K562 (cell line): ENCODE measurements around the gene PIP5KL1. TPM values are rescaled to one million over a fixed set of nuclear protein-coding genes. Genes with fewer than 3 reads are reported as not detected.
A peak's percentile ranks its signal among the peaks of the same experiment; 100 is the strongest.

Experiments used
- HSF4 ChIP-seq: fragments of 250-450 bp; sonication (Bioruptor Pico); IDR thresholded peaks from 2 replicates; pipeline ENCODE4 v2.1.2; 2022; ENCODE audit warnings: mild to moderate bottlenecking, moderate library complexity, borderline replicate concordance
- MBD2 ChIP-seq: sonication (generic); IDR thresholded peaks from 2 replicates; pipeline ENCODE4 v1.6.1; 2016; ENCODE audit warnings: low read depth, borderline replicate concordance
- MED1 ChIP-seq: sonication (generic); formaldehyde crosslinking; IDR thresholded peaks from 2 replicates; pipeline ENCODE4 v1.8.1; 2023; ENCODE audit warnings: missing genetic modification reagents, borderline replicate concordance
- MYNN ChIP-seq, 2 experiments: sonication (generic); formaldehyde crosslinking in 1 of 2; IDR thresholded peaks; 2 replicates each; pipeline versions ENCODE4 v1.5.0 to v1.6.1; 2016 to 2020; ENCODE audit warnings: antibody characterized with exemption in 1 of 2, missing genetic modification reagents in 1 of 2
- NFE2 ChIP-seq: IDR thresholded peaks from 2 replicates; pipeline ENCODE4 v1.6.1; 2014; ENCODE audit warnings: antibody characterized with exemption, low read depth
- NR3C1 ChIP-seq: sonication (generic); formaldehyde crosslinking; IDR thresholded peaks from 2 replicates; pipeline ENCODE4 v1.8.1; 2022; ENCODE audit warnings: missing genetic modification reagents
- TGIF2 ChIP-seq: sonication (generic); formaldehyde crosslinking; IDR thresholded peaks from 2 replicates; pipeline ENCODE4 v1.8.1; 2022; ENCODE audit warnings: mild to moderate bottlenecking, missing genetic modification reagents, moderate library complexity
- ZNF224 ChIP-seq: sonication (generic); formaldehyde crosslinking; IDR thresholded peaks from 2 replicates; pipeline ENCODE4 v1.8.0; 2022; ENCODE audit warnings: mild to moderate bottlenecking, missing genetic modification reagents
- ZNF766 ChIP-seq: fragments of 200-800 bp; sonication (Bioruptor generic); conservative IDR thresholded peaks from 2 replicates; pipeline ENCODE4 v1.6.1; 2016; ENCODE audit warnings: missing genetic modification characterization, missing compliant biosample characterization
- polyA plus RNA-seq, 8 experiments: library from polyadenylated mRNA; depleted of rRNA in 4 of 8; stranded (reverse) in 5 of 8; unstranded in 3 of 8; fragments of >200 nt; fragmentation: Nextera tagmentation in 2 of 8; fragmentation: Illumina TruSeq in 1 of 8; extraction: Ambion mirVana in 2 of 8; extraction: Trizol in 1 of 8; gene quantifications; 2 replicates each; pipeline versions ENCODE4 v1.2.1 to v1.2.3, GENCODE V29; 2011 to 2014; ENCODE audit warnings: inconsistent platforms in 1 of 8, missing spikeins in 1 of 8
- total RNA-seq, 7 experiments: library from RNA; depleted of rRNA in 6 of 7; stranded (reverse); fragments of >200 nt in 6 of 7; fragmentation: Illumina TruSeq in 2 of 7; extraction: Trizol in 2 of 7; gene quantifications; 2 replicates each; pipeline versions ENCODE4 v1.2.1 to v1.2.3, GENCODE V29; 2011 to 2021; ENCODE audit warnings: low replicate concordance in 1 of 7
- TF ChIP-seq, protein P1 (sequence below), 2 experiments: fragments of 450-650 bp in 1 of 2; sonication (generic) in 1 of 2; formaldehyde crosslinking in 1 of 2; IDR thresholded peaks; 2 replicates each; pipeline versions ENCODE4 v1.7.1 to v1.9.0; 2016 to 2022; ENCODE audit warnings: inconsistent platforms in 1 of 2, mild to moderate bottlenecking in 1 of 2, missing genetic modification reagents in 1 of 2
- TF ChIP-seq, protein P2 (sequence below): fragments of 250-450 bp; sonication (Bioruptor Pico); IDR thresholded peaks from 2 replicates; pipeline ENCODE4 v1.4.0; 2020
- TF ChIP-seq, protein P3 (sequence below): fragments of 250-450 bp; sonication (Bioruptor Pico); IDR thresholded peaks from 2 replicates; pipeline ENCODE4 v1.5.0; 2022; ENCODE audit warnings: mild to moderate bottlenecking
- TF ChIP-seq, protein P4 (sequence below): fragments of 450-650 bp; formaldehyde crosslinking; IDR thresholded peaks from 2 replicates; pipeline ENCODE4 v1.4.0; 2022; ENCODE audit warnings: missing genetic modification characterization

PIP5KL1 gene
- total and polyA plus RNA-seq, 9 of the 15 experiments (the other 6 are each of a cell fraction or from before 2014, with no cell fraction given), result 0.18 to 4.8 (median 1.2) TPM

DNA sequence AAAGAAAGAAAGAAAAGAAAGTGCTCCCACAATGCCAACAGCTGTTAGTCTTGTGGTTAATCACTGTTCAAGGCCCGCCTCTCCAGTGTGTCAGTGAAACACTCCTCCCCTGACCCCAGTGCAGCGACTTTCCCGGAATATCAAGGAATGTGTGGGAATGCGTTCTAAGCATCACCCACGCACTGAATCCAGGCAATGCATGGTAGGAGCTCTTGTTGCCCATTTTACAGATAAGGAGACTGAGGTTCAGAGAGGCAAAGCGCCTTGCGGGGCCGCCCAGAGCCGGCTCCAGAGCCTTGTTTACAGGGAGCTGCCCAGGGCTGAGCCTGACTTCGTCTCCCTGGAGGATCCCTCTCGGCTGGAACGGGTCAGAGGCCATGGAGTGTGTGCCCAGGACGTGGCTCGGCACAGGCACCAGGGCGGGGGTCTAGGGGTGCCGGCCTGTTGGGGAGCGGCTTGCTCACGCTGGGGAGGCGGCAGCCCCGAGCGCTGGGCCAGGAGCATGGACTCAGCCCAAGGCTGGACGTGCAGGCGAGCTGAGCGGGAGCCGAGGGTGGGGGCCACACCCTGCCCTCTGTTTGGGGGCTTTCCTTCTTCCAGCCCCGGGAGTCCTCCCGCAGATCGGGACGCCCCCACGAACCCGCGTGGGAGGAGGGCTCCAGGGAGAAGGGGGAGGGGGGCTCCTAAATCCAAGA, 32.0 kb downstream of the PIP5KL1 start (continued):
- TF ChIP-seq, protein P1, sequence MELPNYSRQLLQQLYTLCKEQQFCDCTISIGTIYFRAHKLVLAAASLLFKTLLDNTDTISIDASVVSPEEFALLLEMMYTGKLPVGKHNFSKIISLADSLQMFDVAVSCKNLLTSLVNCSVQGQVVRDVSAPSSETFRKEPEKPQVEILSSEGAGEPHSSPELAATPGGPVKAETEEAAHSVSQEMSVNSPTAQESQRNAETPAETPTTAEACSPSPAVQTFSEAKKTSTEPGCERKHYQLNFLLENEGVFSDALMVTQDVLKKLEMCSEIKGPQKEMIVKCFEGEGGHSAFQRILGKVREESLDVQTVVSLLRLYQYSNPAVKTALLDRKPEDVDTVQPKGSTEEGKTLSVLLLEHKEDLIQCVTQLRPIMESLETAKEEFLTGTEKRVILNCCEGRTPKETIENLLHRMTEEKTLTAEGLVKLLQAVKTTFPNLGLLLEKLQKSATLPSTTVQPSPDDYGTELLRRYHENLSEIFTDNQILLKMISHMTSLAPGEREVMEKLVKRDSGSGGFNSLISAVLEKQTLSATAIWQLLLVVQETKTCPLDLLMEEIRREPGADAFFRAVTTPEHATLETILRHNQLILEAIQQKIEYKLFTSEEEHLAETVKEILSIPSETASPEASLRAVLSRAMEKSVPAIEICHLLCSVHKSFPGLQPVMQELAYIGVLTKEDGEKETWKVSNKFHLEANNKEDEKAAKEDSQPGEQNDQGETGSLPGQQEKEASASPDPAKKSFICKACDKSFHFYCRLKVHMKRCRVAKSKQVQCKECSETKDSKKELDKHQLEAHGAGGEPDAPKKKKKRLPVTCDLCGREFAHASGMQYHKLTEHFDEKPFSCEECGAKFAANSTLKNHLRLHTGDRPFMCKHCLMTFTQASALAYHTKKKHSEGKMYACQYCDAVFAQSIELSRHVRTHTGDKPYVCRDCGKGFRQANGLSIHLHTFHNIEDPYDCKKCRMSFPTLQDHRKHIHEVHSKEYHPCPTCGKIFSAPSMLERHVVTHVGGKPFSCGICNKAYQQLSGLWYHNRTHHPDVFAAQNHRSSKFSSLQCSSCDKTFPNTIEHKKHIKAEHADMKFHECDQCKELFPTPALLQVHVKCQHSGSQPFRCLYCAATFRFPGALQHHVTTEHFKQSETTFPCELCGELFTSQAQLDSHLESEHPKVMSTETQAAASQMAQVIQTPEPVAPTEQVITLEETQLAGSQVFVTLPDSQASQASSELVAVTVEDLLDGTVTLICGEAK (IDR thresholded peaks at IDR 0.05), result no peak
- TF ChIP-seq, protein P1 (CRISPR knock-in tag; IDR thresholded peaks at IDR 0.05), result no peak
- TF ChIP-seq ZNF766 (CRISPR knock-in tag) (0 out of 2 replicates have a peak, but pooled peaks have one; percentile 6), TGIF2 (CRISPR knock-in tag) (no peak), MED1 (CRISPR knock-in tag) (no peak), HSF4 (CRISPR knock-in tag) (no peak), MBD2 (peak; percentile 48; the same call in 1 of the 2 replicates), NR3C1 (CRISPR knock-in tag) (no peak), MYNN (IDR thresholded peaks at IDR 0.05) (no peak), MYNN (CRISPR knock-in tag; IDR thresholded peaks at IDR 0.05) (no peak), ZNF224 (no peak), NFE2 (no peak)
- TF ChIP-seq, protein P2, sequence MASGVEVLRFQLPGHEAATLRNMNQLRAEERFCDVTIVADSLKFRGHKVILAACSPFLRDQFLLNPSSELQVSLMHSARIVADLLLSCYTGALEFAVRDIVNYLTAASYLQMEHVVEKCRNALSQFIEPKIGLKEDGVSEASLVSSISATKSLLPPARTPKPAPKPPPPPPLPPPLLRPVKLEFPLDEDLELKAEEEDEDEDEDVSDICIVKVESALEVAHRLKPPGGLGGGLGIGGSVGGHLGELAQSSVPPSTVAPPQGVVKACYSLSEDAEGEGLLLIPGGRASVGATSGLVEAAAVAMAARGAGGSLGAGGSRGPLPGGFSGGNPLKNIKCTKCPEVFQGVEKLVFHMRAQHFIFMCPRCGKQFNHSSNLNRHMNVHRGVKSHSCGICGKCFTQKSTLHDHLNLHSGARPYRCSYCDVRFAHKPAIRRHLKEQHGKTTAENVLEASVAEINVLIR (CRISPR knock-in tag), result no peak
- TF ChIP-seq, protein P3, sequence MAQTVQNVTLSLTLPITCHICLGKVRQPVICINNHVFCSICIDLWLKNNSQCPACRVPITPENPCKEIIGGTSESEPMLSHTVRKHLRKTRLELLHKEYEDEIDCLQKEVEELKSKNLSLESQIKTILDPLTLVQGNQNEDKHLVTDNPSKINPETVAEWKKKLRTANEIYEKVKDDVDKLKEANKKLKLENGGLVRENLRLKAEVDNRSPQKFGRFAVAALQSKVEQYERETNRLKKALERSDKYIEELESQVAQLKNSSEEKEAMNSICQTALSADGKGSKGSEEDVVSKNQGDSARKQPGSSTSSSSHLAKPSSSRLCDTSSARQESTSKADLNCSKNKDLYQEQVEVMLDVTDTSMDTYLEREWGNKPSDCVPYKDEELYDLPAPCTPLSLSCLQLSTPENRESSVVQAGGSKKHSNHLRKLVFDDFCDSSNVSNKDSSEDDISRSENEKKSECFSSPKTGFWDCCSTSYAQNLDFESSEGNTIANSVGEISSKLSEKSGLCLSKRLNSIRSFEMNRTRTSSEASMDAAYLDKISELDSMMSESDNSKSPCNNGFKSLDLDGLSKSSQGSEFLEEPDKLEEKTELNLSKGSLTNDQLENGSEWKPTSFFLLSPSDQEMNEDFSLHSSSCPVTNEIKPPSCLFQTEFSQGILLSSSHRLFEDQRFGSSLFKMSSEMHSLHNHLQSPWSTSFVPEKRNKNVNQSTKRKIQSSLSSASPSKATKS (CRISPR knock-in tag), result no peak
- TF ChIP-seq, protein P4, sequence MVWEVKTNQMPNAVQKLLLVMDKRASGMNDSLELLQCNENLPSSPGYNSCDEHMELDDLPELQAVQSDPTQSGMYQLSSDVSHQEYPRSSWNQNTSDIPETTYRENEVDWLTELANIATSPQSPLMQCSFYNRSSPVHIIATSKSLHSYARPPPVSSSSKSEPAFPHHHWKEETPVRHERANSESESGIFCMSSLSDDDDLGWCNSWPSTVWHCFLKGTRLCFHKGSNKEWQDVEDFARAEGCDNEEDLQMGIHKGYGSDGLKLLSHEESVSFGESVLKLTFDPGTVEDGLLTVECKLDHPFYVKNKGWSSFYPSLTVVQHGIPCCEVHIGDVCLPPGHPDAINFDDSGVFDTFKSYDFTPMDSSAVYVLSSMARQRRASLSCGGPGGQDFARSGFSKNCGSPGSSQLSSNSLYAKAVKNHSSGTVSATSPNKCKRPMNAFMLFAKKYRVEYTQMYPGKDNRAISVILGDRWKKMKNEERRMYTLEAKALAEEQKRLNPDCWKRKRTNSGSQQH (CRISPR knock-in tag), result no peak
